Amniotic epithelial cell (primary cell): ENCODE results near the gene KCNJ11.
A peak's percentile ranks its signal among the peaks of the same experiment; 100 is the strongest.
"Not testable (repeated sequence)": the region's sequence is repeated elsewhere in the genome, so short reads cannot be mapped to it uniquely, and the experiment has no call there.

Source experiments
- DNase-seq: peaks from one replicate; pipeline ENCODE4 v3.0.0-alpha.2; 2010; ENCODE audit warnings: low read depth

The KCNJ11 gene

GRCh38 chr11:17388609-17389210, at the start of gene KCNJ11:
TSS of gene KCNJ11 (minus strand) at chr11:17388659. CDS start at chr11:17388091, 568 bp downstream.
- no peak for DNase-seq

- DNase-seq: no peak
These were observed 48.9 kb upstream of the KCNJ11 start for GRCh38 chr11:17437366-17437765.

GRCh38 chr11:17434108-17434507, 45.6 kb upstream of the KCNJ11 start:
- no peak for DNase-seq

- no peak for DNase-seq
These were observed 43.5 kb upstream of the KCNJ11 start for GRCh38 chr11:17432002-17432401.

- no peak for DNase-seq
These were observed 42.7 kb upstream of the KCNJ11 start for GRCh38 chr11:17431139-17431538.

GRCh38 chr11:17430616-17431015, 42.2 kb upstream of the KCNJ11 start:
- no peak for DNase-seq

- DNase-seq: no peak
These were observed 40.5 kb upstream of the KCNJ11 start for GRCh38 chr11:17428925-17429324.

- DNase-seq: no peak
These were observed 39.8 kb upstream of the KCNJ11 start for GRCh38 chr11:17428261-17428660.

- not testable (repeated sequence) for DNase-seq
These were observed 37.8 kb upstream of the KCNJ11 start for GRCh38 chr11:17426233-17426632.

GRCh38 chr11:17423533-17424310, 35.3 kb upstream of the KCNJ11 start:
- DNase-seq: no peak

- DNase-seq: no peak
These were observed 33.3 kb upstream of the KCNJ11 start for GRCh38 chr11:17421781-17422180.

GRCh38 chr11:17418444-17419081, 30.1 kb upstream of the KCNJ11 start:
- peak; percentile 17 for DNase-seq

GRCh38 chr11:17416492-17416891, 28.0 kb upstream of the KCNJ11 start:
- no peak for DNase-seq

GRCh38 chr11:17415523-17416104, 27.2 kb upstream of the KCNJ11 start:
- DNase-seq: no peak

GRCh38 chr11:17414992-17415391, 26.5 kb upstream of the KCNJ11 start:
- DNase-seq: no peak

- no peak for DNase-seq
These were observed 25.9 kb upstream of the KCNJ11 start for GRCh38 chr11:17414317-17414737.

- no peak for DNase-seq
These were observed 25.2 kb upstream of the KCNJ11 start for GRCh38 chr11:17413414-17414316.

GRCh38 chr11:17412488-17413180, 24.2 kb upstream of the KCNJ11 start:
- DNase-seq: no peak

- DNase-seq: no peak
These were observed 23.0 kb upstream of the KCNJ11 start for GRCh38 chr11:17411418-17411817.

- no peak for DNase-seq
These were observed 22.3 kb upstream of the KCNJ11 start for GRCh38 chr11:17410606-17411379.
